Natural killer cell treated with Interleukin-12 subunit alpha and Interleukin-12 subunit beta and Interleukin-15 and Interleukin-18, amount 100 ng/mL, for 72 hours (primary cell): ENCODE results near the gene ZNF248. TPM values are rescaled to one million over a fixed set of nuclear protein-coding genes. Genes with fewer than 3 reads are reported as not detected.
"Not testable (repeated sequence)": the region's sequence is repeated elsewhere in the genome, so short reads cannot be mapped to it uniquely, and the experiment has no call there.

ENCODE experiments used
- ATAC-seq, 2 donors: fragments of 150-1000 bp; cut with Tn5 transposase in 1 of 2; sonication (Bioruptor Pico), chemical (Tn5 transposase) in 1 of 2; 2 replicates each; pipeline ENCODE4 v1.10.0; 2021
- DNase-seq: peaks from one replicate; pipeline ENCODE4 v3.0.0; 2022; ENCODE audit warnings: low spot score
- H3K27ac Mint-ChIP-seq, 2 donors: 1 replicate in 1 of 2; 2 replicates in 1 of 2; pipeline ENCODE4 v1.8.0; 2022; ENCODE audit warnings: mixed read lengths in 2 of 2, mild to moderate bottlenecking in 1 of 2, moderate library complexity in 1 of 2
- H3K27me3 Mint-ChIP-seq, 2 donors: 1 replicate in 1 of 2; 2 replicates in 1 of 2; pipeline ENCODE4 v1.8.0; 2022; ENCODE audit warnings: mixed read lengths in 2 of 2
- H3K36me3 Mint-ChIP-seq: one replicate; pipeline ENCODE4 v1.8.0; 2022; ENCODE audit warnings: mixed read lengths
- H3K4me1 Mint-ChIP-seq, 2 donors: 1 replicate in 1 of 2; 2 replicates in 1 of 2; pipeline ENCODE4 v1.8.0; 2022; ENCODE audit warnings: low read depth in 2 of 2, mixed read lengths in 2 of 2, mild to moderate bottlenecking in 1 of 2
- H3K4me3 Mint-ChIP-seq: one replicate; pipeline ENCODE4 v1.8.0; 2022; ENCODE audit warnings: mixed read lengths
- H3K9me3 Mint-ChIP-seq: 2 replicates; pipeline ENCODE4 v1.8.0; 2022; ENCODE audit warnings: mixed read lengths
- total RNA-seq, 2 donors: library from RNA; stranded (reverse); gene quantifications; one replicate each; pipeline ENCODE4 v1.2.3, GENCODE V29; 2022

ZNF248 gene
- total RNA-seq, 2 donors from 2014 or later = 8.3 to 10.2 TPM

DNA sequence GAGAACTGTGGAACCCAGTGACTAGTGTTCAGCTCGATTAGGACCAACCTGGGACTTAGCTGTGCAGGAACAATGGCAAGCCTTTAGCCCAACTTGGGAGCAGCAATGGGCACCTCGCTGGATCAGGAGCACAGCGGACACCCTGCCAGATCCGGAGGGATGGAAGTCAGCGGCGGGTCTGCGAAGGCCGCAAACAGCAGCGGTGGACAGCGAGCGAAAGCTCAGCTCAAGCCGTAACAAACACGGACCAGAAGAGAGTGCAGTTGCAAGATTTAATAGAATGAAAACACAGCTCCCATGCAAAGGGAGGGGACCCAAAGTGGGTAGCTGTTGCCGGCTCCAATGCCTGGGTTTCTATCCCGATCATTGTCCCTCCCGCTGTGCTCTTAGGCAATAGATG, 1.9 kb upstream of the ZNF248 start:
- not testable (repeated sequence) for H3K27me3 Mint-ChIP-seq, H3K27ac Mint-ChIP-seq, H3K36me3 Mint-ChIP-seq, H3K4me3 Mint-ChIP-seq, H3K9me3 Mint-ChIP-seq, ATAC-seq, DNase-seq
- peaks cover 16 to 28% of the 10 kb centered on the region in 2 donors for H3K4me1 Mint-ChIP-seq

DNA sequence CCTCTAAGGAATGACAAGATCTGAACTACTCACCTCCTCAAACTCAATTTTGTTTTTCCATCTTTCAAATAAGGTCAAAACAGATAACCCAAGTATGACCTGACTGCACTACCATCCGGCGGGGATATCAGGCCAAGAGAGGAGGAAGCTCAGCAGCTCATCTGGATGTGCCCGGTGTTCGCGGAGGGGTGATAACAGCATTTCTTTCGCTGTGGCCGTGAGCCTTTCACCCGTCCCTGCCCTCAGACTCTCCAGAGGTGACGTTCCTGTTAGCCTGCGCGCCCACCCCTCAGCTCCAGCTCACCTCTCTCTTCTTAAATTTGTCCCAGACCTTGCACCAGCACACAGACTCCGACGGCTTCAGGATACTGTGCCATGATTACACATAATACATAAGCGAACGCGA, 526 bp downstream of the ZNF248 start:
- peaks cover 22 to 31% of the 10 kb centered on the region in 2 donors for H3K4me1 Mint-ChIP-seq
- peaks cover 6% of the 10 kb centered on the region for H3K36me3 Mint-ChIP-seq
- H3K27me3 Mint-ChIP-seq = no peaks in the 10 kb centered on the region
- H3K27ac Mint-ChIP-seq = peak overlapping the region; percentile 82 to 89
- ATAC-seq = peak; percentile 5 to 18
- no peaks in the 10 kb centered on the region for H3K9me3 Mint-ChIP-seq
- no peak for DNase-seq
- peak overlapping the region; percentile 100 for H3K4me3 Mint-ChIP-seq

DNA sequence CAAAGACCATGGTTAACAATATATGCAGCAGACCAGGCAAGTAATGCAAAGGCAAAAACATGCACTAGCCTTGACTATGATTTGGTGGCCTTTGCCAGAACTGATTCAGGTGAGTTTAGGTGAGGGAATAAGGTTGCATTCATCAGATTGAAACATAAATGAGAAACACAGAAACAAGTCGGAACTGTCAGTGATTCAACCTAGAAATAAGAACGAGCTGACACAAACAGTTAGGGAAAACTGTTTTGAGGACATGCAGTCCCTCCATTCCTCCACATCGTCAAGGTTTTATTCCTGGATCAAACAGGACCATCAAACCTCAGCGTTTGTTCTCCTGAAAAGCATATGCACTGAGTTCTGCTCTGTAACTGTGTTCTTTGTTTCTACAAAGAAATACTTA, 1.8 kb downstream of the ZNF248 start:
- ATAC-seq (no peak), DNase-seq (no peak)
- H3K9me3 Mint-ChIP-seq = no peaks in the 10 kb centered on the region
- H3K4me3 Mint-ChIP-seq = no peak overlapping the region
- no peaks in the 10 kb centered on the region for H3K27me3 Mint-ChIP-seq
- H3K4me1 Mint-ChIP-seq = peaks cover 22 to 31% of the 10 kb centered on the region in 2 donors
- H3K36me3 Mint-ChIP-seq = peaks cover 6% of the 10 kb centered on the region
- no peak overlapping the region for H3K27ac Mint-ChIP-seq

DNA sequence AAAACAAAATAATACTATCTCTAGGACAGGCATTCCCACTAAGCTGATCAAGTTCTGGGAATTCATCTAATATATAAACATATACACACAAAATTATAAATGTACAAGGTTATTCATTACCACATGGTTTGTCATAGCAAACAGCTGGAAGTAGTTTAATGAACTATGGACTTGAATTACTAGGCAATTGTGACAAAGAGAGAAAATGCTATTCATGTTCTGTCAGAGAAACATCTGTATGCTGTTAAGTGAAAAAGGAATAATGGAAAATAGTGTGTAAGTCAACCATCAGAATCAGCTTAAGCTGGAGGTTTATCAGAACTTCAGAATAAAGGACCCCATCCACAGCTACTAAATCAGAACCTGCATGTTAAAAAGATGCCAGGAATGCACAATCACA, 2.8 kb downstream of the ZNF248 start:
- H3K27me3 Mint-ChIP-seq = no peaks in the 10 kb centered on the region
- no peak for DNase-seq
- H3K27ac Mint-ChIP-seq = no peak overlapping the region
- H3K4me3 Mint-ChIP-seq = no peak overlapping the region
- no peak for ATAC-seq
- peaks cover 22 to 31% of the 10 kb centered on the region in 2 donors for H3K4me1 Mint-ChIP-seq
- H3K9me3 Mint-ChIP-seq = no peaks in the 10 kb centered on the region
- peaks cover 6% of the 10 kb centered on the region for H3K36me3 Mint-ChIP-seq

DNA sequence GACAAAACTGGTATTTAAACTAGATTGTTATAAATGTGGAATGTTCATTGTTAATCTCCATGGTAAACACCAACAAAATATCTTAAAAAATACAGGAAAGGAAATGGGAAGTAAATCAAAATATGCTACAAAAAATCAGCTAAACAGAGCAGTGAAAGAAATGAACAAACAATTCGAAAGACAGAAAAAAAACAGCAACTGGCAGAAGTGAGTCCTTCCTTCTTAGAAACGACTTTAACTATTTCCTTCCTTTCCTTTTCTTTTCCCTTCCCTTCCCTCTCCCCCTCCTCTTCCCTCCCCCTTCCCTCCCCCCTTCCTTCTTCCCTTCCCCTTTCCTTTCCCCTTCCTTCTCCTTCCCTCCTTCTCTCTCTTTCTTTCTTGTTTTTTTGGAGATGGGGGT, 12.8 kb downstream of the ZNF248 start:
- Mint-ChIP-seq H3K36me3 (peaks cover 31% of the 10 kb centered on the region), H3K27ac (no peak overlapping the region)
- ATAC-seq = no peak

DNA sequence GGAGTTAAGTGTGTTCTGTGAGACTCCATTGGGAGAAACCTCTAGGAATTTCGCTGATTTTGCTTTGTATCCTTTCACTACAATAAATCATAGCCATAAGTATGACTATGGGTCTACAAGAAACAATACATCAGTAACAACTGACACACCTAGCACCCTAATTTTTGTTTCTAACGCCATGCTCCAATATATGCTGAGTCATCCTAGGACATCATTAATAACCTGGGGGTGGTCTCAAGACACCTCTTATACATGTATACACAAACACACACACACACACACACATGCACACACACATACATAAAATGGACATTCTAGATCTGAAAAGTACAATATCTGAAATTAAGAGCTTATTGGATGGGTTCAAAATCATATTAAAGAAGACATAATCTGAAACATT, 18.2 kb downstream of the ZNF248 start:
- H3K27me3 Mint-ChIP-seq = no peaks in the 10 kb centered on the region
- H3K27ac Mint-ChIP-seq = no peak overlapping the region
- H3K36me3 Mint-ChIP-seq = peaks cover 58% of the 10 kb centered on the region
- no peak overlapping the region for H3K4me3 Mint-ChIP-seq
- ATAC-seq (no peak), DNase-seq (no peak)
- H3K4me1 Mint-ChIP-seq = no peaks in the 10 kb centered on the region
- H3K9me3 Mint-ChIP-seq = peaks cover 11% of the 10 kb centered on the region

More for the DNA sequence above, 12.8 kb downstream of the ZNF248 start:
- Mint-ChIP-seq H3K9me3 (no peaks in the 10 kb centered on the region), H3K27me3 (no peaks in the 10 kb centered on the region), H3K4me3 (no peak overlapping the region), H3K4me1 (peaks cover 5 to 8% of the 10 kb centered on the region in 2 donors)
- no peak for DNase-seq

DNA sequence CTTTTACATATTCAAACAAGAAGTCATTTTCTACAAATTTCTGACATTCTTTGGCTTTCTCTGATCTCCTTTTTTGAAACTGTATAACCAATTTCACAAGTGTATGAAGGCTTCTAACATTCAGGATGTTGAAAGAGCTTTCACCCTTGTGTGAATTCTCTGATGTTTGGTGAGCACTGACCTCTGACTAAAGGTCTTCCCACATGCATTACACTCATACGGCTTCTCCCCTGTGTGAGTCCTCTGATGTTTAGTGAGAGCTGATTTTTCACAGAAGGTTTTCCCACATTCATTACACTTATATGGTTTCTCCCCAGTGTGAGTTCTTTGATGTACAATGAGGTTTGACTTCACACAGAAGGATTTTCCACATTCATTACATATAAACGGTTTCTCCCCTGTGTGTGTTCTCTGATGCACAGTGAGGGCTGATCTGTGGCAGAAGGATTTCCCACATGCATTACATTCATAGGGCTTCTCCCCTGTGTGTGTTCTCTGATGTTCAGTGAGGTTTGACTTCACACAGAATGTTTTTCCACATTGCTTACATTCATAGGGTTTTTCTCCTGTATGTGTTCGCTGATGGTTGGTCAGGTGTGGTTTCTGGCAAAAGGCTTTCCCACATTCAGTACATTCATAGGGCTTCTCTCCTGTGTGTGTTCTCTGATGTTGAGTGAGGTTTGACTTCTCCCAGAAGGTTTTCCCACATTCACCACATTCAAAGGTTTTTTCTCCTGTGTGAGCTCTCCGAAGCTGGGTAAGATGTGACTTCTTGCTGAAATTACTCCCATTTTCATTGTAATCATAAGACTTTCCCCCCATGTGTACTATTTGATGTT, 25.7 kb downstream of the ZNF248 start:
- H3K9me3 Mint-ChIP-seq = peaks cover 37% of the 10 kb centered on the region
- ATAC-seq (no peak), DNase-seq (no peak)
- no peak overlapping the region for H3K27ac Mint-ChIP-seq
- no peaks in the 10 kb centered on the region for H3K4me1 Mint-ChIP-seq
- peaks cover 92% of the 10 kb centered on the region for H3K36me3 Mint-ChIP-seq
- H3K27me3 Mint-ChIP-seq = no peaks in the 10 kb centered on the region
- H3K4me3 Mint-ChIP-seq = no peak overlapping the region

DNA sequence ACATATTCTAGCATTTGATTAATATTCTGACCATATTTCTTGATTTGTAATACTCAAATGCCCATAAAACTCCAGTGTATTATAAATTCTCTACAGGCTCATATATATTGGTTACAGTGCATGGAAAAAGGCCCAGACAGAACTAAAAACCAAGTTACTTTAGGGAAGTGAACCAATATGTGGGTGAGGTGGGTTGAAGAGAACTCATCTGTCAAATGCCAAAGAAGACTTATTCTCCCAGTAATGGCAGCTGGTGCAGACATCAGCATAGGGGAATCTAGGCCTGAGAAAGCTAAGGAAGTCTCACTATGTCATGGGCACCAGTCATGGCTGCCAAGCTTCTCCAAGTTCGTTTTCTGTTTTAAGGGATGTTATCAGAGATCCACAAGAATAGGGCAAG, 30.6 kb downstream of the ZNF248 start:
- H3K27me3 Mint-ChIP-seq = no peaks in the 10 kb centered on the region
- H3K4me3 Mint-ChIP-seq = no peak overlapping the region
- H3K27ac Mint-ChIP-seq = no peak overlapping the region
- no peaks in the 10 kb centered on the region for H3K4me1 Mint-ChIP-seq
- peaks cover 54% of the 10 kb centered on the region for H3K36me3 Mint-ChIP-seq
- no peak for DNase-seq
- H3K9me3 Mint-ChIP-seq = peaks cover 24% of the 10 kb centered on the region
- ATAC-seq = no peak

DNA sequence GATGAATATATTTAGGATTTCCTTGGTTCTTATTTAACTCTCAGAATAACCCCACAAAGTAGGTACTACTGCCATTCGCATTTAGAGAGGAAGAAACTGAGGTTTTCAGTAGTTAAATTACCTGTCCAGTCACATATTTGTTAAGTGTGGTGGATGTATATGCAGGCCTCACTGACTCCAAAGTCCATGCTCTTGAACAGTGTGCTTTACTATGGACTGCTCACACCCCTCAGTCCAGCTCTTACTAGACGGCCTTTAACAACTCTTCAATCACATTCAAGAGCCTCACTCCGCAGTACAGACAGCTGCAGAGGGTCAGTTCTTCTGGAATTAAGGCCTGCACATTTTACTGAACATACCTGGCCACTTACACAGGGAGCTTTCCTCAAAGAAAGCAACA, 36.2 kb downstream of the ZNF248 start:
- Mint-ChIP-seq H3K27me3 (no peaks in the 10 kb centered on the region), H3K4me1 (no peaks in the 10 kb centered on the region), H3K36me3 (peaks cover 35% of the 10 kb centered on the region), H3K4me3 (no peak overlapping the region), H3K27ac (no peak overlapping the region), H3K9me3 (peaks cover 26% of the 10 kb centered on the region)
- DNase-seq (no peak), ATAC-seq (no peak)

DNA sequence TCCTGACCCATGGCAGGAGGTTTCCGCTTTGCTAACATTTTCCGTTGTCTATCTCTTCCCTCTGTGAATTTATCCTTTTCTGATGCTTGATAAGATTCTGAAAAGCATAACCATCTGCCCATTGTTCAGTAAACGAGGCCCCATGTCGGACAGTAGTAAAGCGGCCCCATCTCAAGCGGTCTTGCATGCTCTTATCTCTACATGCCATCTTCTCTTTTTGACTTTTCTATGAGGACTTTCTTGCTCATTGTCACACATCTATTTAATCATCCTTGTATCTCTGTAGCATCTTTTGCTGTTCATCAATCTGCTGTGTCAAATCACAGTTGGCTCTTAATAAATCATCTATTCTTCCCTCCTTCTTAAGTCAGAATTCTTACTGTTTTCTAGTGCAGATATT, 37.6 kb downstream of the ZNF248 start:
- peaks cover 31% of the 10 kb centered on the region for H3K9me3 Mint-ChIP-seq

DNA sequence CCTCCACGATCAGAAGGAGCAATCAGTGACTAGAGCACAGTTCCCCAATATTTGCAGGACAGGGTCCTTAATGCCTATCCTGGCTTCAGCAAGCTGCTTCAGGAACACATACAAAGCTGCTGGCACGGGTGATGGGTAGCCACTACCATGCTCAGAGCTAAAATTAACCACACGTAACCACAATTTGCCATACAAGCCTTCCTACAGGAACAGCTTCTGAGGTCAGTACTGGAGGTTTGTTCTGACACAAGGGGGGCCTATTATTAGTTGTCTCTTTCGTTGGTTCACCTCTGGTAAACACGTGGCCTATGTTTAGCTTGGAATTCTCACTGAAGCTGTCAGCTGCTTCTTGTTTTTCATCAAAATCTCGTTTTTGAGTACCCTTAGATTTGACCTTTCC, 41.1 kb downstream of the ZNF248 start:
- Mint-ChIP-seq H3K36me3 (peaks cover 56% of the 10 kb centered on the region), H3K4me1 (no peaks in the 10 kb centered on the region), H3K27ac (no peak overlapping the region), H3K4me3 (no peak overlapping the region), H3K27me3 (no peaks in the 10 kb centered on the region), H3K9me3 (peaks cover 38% of the 10 kb centered on the region)
- ATAC-seq = no peak
- no peak for DNase-seq

More for the DNA sequence above, 37.6 kb downstream of the ZNF248 start:
- Mint-ChIP-seq H3K4me1 (no peaks in the 10 kb centered on the region), H3K27me3 (no peaks in the 10 kb centered on the region), H3K27ac (no peak overlapping the region), H3K4me3 (no peak overlapping the region), H3K36me3 (peaks cover 44% of the 10 kb centered on the region)
- DNase-seq = no peak
- no peak for ATAC-seq

DNA sequence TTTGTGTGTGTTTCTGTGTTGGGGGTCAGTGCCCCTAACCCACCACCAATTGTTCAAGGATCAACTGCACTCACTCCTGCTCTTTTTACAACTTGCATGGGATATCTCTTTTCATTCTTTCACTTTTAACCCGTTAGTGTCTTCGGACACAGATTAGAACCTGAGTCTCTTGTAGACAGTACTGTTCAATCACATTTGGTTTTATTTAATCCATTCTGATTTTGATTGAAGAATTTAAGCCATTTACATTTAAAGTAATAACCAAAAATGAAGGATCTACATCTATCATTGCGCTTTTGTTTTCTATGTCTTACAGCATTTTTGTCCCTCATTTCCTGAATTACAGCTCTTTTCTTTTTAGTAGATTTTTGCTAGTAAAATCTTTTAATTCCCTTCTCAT, 43.6 kb downstream of the ZNF248 start:
- Mint-ChIP-seq H3K4me3 (no peak overlapping the region), H3K27ac (no peak overlapping the region), H3K36me3 (peaks cover 37% of the 10 kb centered on the region), H3K4me1 (no peaks in the 10 kb centered on the region), H3K9me3 (peaks cover 31% of the 10 kb centered on the region), H3K27me3 (no peaks in the 10 kb centered on the region)
- ATAC-seq (no peak), DNase-seq (no peak)

DNA sequence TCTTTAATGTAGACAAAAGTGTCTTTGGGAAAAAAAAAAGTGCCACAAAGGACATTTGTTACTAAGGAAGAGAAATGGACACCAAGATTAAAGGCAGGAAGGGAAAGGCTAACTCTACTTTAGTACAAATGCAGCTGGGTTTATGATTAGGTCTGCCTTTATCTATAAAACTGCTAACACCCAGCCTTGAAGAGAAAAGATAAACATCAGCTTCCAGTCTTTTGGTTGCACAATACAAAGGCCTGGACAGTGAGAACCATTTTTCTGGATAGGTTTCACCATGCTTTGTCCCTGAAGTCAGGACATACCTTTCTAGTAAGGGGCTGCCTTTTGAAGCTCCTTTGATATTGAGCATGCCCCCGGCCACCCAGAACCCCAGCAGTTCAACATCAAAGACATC, 45.1 kb downstream of the ZNF248 start:
- Mint-ChIP-seq H3K27ac (no peak overlapping the region), H3K4me1 (no peaks in the 10 kb centered on the region), H3K27me3 (no peaks in the 10 kb centered on the region), H3K36me3 (peaks cover 37% of the 10 kb centered on the region), H3K4me3 (no peak overlapping the region), H3K9me3 (peaks cover 31% of the 10 kb centered on the region)
- ATAC-seq = no peak
- no peak for DNase-seq

DNA sequence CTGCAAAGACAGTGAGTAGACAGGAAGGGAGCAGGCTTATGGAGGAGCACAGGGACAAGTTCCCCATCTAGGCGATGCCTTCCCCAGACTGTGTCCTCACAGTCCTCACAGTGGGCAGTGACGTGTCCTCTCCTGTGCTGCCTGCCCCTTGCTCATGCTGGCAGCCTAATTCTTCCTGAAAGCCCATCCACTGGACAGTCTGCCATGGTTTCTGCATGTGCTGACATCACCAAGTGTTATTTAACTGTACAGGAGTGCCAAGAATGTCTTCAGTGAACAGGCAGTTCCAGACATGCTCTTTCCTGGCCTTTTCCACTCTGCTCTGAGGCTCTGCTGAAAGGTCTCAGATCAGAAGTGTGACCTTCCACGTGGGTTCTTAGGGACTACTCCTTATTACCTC, 54.1 kb downstream of the ZNF248 start:
- DNase-seq = no peak
- peaks cover 3% of the 10 kb centered on the region for H3K9me3 Mint-ChIP-seq

DNA sequence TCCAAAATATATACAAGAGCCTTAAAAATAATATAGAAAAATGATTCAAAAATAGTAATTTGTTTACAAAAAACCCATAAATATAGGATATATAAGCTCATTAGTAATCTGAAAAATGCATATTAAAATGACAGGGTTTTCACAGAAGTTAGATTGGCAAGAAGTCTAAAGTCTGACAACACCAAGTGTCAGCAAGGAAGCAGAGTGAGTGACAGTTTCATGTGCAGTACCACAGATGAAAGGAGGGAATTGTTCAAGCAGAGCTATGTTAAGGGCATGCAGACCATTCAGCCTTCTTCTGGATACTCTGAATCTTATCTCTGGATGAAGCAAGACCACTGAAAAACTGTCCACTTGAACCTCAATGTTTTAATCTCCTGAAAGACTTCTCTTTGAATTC, 55.9 kb downstream of the ZNF248 start:
- no peak for DNase-seq
- Mint-ChIP-seq H3K4me1 (no peaks in the 10 kb centered on the region), H3K27ac (no peak overlapping the region), H3K9me3 (peaks cover 3% of the 10 kb centered on the region), H3K4me3 (no peak overlapping the region), H3K36me3 (no peaks in the 10 kb centered on the region), H3K27me3 (no peaks in the 10 kb centered on the region)
- no peak for ATAC-seq

More for the DNA sequence above, 54.1 kb downstream of the ZNF248 start:
- Mint-ChIP-seq H3K4me1 (no peaks in the 10 kb centered on the region), H3K36me3 (no peaks in the 10 kb centered on the region), H3K4me3 (no peak overlapping the region), H3K27ac (no peak overlapping the region), H3K27me3 (no peaks in the 10 kb centered on the region)
- ATAC-seq = no peak
